H54 (cell line): ENCODE measurements around the gene UBQLN2.
"Not testable (repeated sequence)": the region's sequence is repeated elsewhere in the genome, so short reads cannot be mapped to it uniquely, and the experiment has no call there.

ENCODE experiments used
- DNase-seq: peaks from one replicate; pipeline ENCODE4 v3.0.0; 2011; ENCODE audit warnings: low spot score, mixed read lengths; ENCODE audit not compliant: insufficient read length
- FAIRE-seq: peaks from 3 replicates; lab custom pipeline; 2011; peaks lifted over from hg19 to GRCh38; lab: Jason Lieb, UNC
- POLR2A ChIP-seq: IDR thresholded peaks from 2 replicates; pipeline ENCODE4 v1.6.1; 2011; ENCODE audit warnings: low read depth, mild to moderate bottlenecking, low read length

The UBQLN2 gene

DNA sequence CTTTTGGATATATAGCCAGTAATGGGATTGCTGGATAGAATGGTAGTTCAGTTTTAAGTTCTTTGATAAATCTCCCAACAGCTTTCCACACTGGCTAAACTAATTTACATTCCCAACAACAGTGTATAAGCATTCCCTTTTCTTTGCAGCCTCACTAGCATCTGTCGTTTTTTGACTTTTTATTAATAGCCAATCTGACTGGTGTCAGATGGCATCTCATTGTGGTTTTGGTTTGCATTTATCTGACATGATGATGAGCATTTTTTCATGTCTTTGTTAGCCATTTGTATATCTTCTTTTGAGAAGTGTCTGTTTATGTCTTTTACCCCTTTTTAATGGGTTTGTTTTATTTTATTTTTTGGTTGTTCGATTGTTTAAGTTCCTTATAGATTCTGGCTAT is 13.3 kb downstream of the UBQLN2 start:
- FAIRE-seq, result no peak
- TF ChIP-seq POLR2A, result no peak
- DNase-seq, result no peak

DNA sequence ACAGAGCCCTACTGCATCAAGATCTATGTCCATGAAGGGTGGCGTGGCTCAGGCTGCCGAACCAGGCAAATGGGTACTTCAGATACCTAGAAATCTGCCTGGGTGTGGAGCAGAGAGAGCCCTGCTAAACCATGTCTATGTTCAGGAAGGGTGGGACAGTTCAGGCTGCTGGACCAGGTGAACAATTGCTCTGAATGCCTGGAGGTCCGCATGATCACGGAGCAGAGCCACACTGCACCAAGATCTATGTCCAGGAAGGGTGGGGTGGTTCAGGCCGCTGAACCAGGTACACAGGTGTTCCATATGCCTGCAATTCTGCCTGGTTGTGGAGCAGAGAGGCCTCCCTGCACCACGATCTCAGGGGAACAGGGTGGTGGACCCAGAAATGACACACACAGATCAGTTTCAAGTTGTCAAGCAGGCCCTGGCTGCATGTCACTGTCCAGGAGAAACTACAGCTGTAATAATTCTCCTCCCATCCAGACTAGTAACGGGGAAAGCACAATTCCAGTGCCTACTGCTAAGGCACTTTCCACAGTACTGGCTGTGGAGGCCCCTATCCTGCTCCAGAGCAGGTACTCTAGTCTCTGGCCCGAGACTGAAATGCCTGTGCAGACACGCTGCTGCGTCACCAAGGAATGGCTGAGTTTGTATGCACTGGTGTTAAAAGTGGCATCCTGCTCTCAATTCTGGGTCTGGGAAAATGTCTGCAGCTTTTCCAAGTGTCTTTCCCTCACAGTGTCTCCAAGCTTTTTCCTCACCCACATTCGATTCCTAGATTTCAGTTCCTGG is 25.2 kb downstream of the UBQLN2 start:
- no peak for TF ChIP-seq POLR2A
- FAIRE-seq, result no peak
- DNase-seq, result no peak

DNA sequence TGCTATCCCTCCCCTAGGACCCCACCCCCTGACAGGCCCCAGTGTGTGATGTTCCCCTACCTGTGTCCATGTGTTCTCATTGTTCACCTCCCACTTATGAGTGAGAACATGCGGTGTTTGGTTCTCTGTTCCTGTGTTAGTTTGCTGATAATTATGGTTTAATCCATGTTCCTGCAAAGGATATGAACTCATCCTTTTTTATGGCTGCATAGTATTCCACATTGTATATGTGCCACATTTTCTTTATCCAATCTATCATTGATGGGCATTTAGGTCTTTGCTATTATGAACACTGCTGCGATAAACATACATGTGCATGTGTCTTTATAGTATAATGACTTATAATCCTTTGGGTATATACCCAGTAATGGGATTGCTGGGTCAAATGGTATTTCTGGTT is 28.4 kb downstream of the UBQLN2 start:
- not testable (repeated sequence) for FAIRE-seq, DNase-seq

DNA sequence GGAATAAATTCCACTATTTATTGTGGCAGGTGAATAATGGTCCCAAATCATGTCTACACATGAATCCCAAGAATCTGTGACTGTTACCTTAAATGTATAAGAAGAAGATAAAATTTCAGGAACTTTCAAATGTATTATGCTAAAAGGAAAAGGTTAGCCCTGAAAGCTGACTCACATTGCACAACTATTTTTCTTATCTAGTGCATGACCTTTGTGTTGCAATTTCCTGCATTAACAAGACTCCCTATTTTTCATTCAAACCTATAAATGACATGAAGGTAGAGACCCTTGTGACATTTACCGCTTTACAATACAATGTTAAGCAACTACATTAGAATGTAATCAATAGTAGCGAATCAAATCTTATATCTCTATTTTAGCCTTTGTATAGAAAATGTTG is 36.7 kb downstream of the UBQLN2 start:
- no peak for TF ChIP-seq POLR2A
- DNase-seq (no peak), FAIRE-seq (no peak)

DNA sequence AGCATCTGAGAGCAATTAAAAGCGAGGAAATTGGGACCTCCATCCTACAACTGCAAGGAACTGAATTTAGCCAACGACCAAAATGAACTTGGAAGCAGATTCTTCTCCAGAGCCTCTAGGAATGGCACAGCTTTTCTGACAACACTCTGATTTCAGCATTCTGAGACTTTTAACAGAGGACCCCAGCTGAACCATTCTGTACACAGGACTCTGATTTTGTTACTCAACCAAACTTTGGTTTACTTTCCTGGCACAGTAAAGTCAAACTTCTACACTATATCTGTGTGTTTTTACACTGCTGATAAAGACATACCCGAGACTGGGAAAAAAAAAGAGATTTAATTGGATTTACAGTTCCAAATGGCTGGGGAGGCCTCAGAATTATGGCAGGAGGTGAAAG is 37.6 kb downstream of the UBQLN2 start:
- DNase-seq (no peak), FAIRE-seq (no peak)
- no peak for TF ChIP-seq POLR2A

DNA sequence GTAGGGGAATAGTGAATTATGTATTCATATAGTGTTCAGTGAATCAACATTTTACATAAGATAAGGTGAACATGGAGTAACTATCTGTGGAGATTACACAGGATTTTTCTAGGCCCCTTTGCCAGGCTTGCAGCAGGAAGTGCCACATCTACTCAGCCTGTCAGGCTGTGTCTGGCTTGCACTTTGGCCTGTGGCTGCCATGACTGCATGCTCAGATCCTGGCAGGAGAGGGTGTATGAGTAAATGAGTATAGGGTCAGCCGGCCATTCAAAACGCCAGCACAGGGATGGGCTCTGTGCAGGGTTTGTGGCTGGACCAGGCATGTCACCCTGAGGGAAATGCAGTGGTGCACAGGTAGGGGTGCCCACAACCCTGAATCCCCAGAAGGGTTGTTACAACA is 51.9 kb downstream of the UBQLN2 start:
- TF ChIP-seq POLR2A, result no peak
- no peak for FAIRE-seq
- DNase-seq, result no peak
